ENCODE measurements around the gene PRRG1.
A peak's percentile ranks its signal among the peaks of the same experiment; 100 is the strongest.

Gene PRRG1

DNA sequence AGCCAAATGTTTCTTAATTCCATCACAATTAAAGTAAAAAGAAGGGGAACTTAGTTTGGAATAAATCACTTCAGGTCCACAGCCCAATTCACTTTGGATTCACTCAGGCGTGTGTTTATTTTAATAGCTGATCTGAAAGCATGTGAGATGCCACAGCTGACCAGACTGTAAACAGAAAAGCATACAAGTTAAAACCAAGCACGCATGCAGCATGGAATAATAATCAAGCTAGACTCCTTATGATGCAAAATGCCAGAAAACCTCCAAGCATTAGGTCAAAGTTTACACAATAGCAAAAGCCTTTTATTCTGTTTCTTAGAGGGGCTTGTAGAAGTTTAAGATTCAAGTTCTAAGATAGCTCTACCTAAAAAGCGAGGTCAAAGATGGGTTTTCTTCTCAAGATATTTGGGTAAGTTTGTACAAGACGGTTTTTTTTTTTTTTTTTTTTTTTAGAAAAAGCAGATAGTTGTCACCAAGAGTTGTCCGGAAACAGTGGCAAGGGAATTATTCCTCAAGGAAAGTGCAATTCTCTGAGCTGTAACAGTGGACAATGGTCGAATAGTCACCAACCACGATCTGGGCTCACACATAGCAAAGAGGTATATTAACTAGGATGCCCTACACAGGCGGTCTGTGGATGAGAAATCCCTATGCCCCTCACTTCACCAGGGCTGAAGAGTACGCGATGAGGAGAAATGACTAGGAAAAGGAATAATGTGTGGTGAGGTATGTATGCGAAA is 763 bp upstream of the PRRG1 start:
- TF ChIP-seq MYC (IDR thresholded peaks at IDR 0.05; ENCODE audit: low read depth, low read length) (no peak), POLR2A (IDR thresholded peaks at IDR 0.05; ENCODE audit: extremely low read depth, insufficient read length) (no peak)
- TF ChIP-seq, protein P1, sequence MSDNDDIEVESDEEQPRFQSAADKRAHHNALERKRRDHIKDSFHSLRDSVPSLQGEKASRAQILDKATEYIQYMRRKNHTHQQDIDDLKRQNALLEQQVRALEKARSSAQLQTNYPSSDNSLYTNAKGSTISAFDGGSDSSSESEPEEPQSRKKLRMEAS (IDR thresholded peaks at IDR 0.05; ENCODE audit: low read depth, low read length), result no peak
- TF ChIP-seq, protein P2, sequence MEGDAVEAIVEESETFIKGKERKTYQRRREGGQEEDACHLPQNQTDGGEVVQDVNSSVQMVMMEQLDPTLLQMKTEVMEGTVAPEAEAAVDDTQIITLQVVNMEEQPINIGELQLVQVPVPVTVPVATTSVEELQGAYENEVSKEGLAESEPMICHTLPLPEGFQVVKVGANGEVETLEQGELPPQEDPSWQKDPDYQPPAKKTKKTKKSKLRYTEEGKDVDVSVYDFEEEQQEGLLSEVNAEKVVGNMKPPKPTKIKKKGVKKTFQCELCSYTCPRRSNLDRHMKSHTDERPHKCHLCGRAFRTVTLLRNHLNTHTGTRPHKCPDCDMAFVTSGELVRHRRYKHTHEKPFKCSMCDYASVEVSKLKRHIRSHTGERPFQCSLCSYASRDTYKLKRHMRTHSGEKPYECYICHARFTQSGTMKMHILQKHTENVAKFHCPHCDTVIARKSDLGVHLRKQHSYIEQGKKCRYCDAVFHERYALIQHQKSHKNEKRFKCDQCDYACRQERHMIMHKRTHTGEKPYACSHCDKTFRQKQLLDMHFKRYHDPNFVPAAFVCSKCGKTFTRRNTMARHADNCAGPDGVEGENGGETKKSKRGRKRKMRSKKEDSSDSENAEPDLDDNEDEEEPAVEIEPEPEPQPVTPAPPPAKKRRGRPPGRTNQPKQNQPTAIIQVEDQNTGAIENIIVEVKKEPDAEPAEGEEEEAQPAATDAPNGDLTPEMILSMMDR (IDR thresholded peaks at IDR 0.05; ENCODE audit: low read depth, low read length), result no peak
- no peak overlapping the region for H3K4me3 ChIP-seq (ENCODE audit: low read depth, low read length)
- DNase-seq (ENCODE audit: low read depth), result no peak

DNA sequence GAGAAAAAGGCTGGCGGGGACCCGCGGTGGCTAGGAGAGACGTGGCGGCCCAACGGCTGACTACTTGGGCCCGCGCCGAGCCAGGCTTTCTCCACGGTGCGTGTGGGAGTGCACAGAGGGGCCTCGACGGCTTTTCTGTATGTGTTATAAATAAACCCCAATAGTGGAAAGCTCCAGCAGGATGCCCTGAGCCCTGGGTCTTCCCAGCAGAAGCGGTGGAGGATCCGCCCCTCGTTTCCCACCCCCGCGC is 268 bp upstream of the PRRG1 start:
- TF ChIP-seq MYC (IDR thresholded peaks at IDR 0.05; ENCODE audit: low read depth, low read length) (no peak), POLR2A (IDR thresholded peaks at IDR 0.05; ENCODE audit: extremely low read depth, insufficient read length) (no peak)
- TF ChIP-seq, protein P2 (IDR thresholded peaks at IDR 0.05; ENCODE audit: low read depth, low read length), result no peak
- TF ChIP-seq, protein P1 (IDR thresholded peaks at IDR 0.05; ENCODE audit: low read depth, low read length), result no peak
- DNase-seq (ENCODE audit: low read depth), result no peak
- no peak overlapping the region for H3K4me3 ChIP-seq (ENCODE audit: low read depth, low read length)

DNA sequence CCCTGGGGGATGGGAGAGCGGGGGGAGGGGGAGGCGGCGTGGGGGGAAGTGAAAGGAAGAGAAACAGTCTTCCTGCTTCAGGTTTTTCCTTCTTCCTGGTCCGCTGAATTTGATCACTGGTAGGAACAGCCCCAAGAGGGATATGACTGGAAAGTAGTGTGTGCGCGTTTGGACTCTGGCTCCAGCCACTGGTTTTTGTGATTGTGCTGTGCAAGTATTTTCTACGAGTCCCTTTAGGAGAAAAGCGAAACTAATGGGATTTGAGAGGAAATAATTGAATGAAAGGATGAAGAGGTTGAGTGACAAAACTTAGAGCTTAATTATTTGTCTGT is 836 bp downstream of the PRRG1 start:
- TF ChIP-seq, protein P2 (IDR thresholded peaks at IDR 0.05; ENCODE audit: low read depth, low read length), result no peak
- no peak for TF ChIP-seq POLR2A (IDR thresholded peaks at IDR 0.05; ENCODE audit: extremely low read depth, insufficient read length)
- TF ChIP-seq MYC (IDR thresholded peaks at IDR 0.05; ENCODE audit: low read depth, low read length), result no peak
- TF ChIP-seq, protein P1 (IDR thresholded peaks at IDR 0.05; ENCODE audit: low read depth, low read length), result no peak
- H3K4me3 ChIP-seq (ENCODE audit: low read depth, low read length), result peak overlapping the region; percentile 68
- no peak for DNase-seq (ENCODE audit: low read depth)

DNA sequence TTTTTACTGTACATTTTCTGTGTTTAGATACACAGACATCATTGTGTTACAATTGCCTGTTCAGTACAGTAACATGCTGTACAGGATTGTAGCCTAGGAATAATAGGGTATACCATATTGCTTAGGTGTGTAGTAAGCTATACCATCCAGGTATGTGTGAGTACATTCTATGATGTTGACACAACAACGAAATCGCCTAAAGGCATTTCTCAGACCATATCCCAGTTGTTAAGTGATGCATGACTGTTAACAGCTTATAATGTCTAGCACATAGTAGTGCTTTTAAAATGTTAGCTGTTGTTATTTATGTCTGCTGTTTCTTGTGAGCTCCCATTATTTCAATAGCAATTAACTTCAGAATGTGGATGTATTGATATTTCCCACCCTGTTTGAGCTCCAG is 4.5 kb downstream of the PRRG1 start:
- TF ChIP-seq, protein P2 (IDR thresholded peaks at IDR 0.05; ENCODE audit: low read depth, low read length), result no peak
- no peak for TF ChIP-seq MYC (IDR thresholded peaks at IDR 0.05; ENCODE audit: low read depth, low read length)
- TF ChIP-seq, protein P1 (IDR thresholded peaks at IDR 0.05; ENCODE audit: low read depth, low read length), result no peak
- no peak for TF ChIP-seq POLR2A (IDR thresholded peaks at IDR 0.05; ENCODE audit: extremely low read depth, insufficient read length)
- no peak overlapping the region for H3K4me3 ChIP-seq (ENCODE audit: low read depth, low read length)
- DNase-seq (ENCODE audit: low read depth), result no peak

DNA sequence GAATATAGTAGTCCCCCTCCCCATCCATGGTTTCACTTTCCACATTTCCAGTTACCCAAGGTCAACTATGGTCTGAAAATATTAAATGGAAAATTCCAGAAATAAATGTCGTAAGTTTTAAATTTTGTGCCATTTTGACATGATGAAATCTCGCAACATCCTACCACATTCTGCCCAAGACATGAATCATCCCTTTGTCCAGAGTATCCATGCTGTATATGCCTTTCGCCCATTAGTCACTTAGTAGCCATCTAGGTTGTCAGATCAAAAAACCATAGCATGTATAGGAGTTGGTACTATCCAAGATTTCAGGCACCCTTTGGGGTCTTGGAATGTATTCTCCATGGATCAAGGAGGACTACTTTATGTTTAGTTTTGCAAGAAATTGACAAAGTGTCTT is 8.3 kb downstream of the PRRG1 start:
- TF ChIP-seq, protein P2 (IDR thresholded peaks at IDR 0.05; ENCODE audit: low read depth, low read length), result no peak
- no peak for TF ChIP-seq POLR2A (IDR thresholded peaks at IDR 0.05; ENCODE audit: extremely low read depth, insufficient read length)
- TF ChIP-seq, protein P1 (IDR thresholded peaks at IDR 0.05; ENCODE audit: low read depth, low read length), result no peak
- TF ChIP-seq MYC (IDR thresholded peaks at IDR 0.05; ENCODE audit: low read depth, low read length), result no peak
- no peak overlapping the region for H3K4me3 ChIP-seq (ENCODE audit: low read depth, low read length)
- DNase-seq (ENCODE audit: low read depth), result peak; percentile 9

Measured in NB4 (cell line).